GM23248 (cell line): ENCODE results near the gene IFT88.

Source experiments
- EZH2 ChIP-seq: fragments of 200-600 bp; sonication (generic); IDR thresholded peaks from 2 replicates; pipeline ENCODE4 v1.6.1; 2018; ENCODE audit warnings: antibody characterized with exemption, mild to moderate bottlenecking; ENCODE audit not compliant: insufficient read depth, poor library complexity, severe bottlenecking
- EZH2phosphoT487 ChIP-seq: fragments of 200-600 bp; sonication (generic); IDR thresholded peaks from 2 replicates; pipeline ENCODE4 v1.6.1; 2018; ENCODE audit warnings: antibody characterized with exemption, moderate library complexity, mild to moderate bottlenecking, low read depth; ENCODE audit not compliant: insufficient read depth

DNA sequence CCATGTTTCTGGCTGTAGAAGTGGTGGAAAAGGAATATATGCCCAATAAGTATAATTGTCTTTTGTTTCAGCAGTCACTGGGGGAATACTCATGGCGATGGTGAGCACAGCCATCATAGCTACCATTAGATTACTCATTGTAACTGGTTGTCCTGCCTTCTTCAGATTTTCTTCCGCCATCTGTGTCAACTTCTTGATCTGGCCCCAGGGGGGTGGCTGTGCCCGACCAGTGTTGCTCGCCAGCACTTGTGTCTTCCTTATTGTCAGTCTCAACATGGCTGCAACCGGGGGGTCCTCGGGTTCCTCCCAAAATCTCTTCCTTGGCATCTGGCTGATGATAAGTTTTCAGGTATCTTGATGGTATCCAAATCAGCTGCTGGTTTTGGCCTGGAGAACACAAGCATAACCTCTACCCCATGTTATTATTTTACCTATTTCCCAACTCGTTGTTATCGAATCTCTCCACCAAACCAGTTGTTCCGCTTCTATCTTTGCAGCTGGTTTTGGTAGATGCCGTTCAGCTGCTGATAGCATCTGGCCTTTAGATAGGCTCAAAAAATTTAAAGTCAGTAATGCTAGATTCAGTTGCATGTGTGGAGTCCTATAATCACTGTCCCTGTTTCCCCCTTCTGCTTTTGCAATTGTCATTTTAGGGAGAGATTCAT lies 113.6 kb downstream of the IFT88 start:
- TF ChIP-seq EZH2phosphoT487: no peak
- no peak for TF ChIP-seq EZH2
